Thoracic aorta (tissue), 2 donors: ENCODE data around the gene CCDC191. TPM values are rescaled to one million over a fixed set of nuclear protein-coding genes. Genes with fewer than 3 reads are reported as not detected.

Experiments used
- ATAC-seq: fragments of 150-250 bp; one replicate; pipeline ENCODE4 v1.8.0; 2017; ENCODE audit warnings: low read depth; ENCODE audit not compliant: insufficient number of reproducible peaks, low FRiP score
- DNase-seq: peaks from one replicate; pipeline ENCODE4 v3.0.0-alpha.2; 2020; ENCODE audit warnings: low spot score
- H3K27ac ChIP-seq, 2 donors: fragments of 200-600 bp; sonication (generic); 1 replicate in 1 of 2; 2 replicates in 1 of 2; pipeline ENCODE4 v1.5.1; 2016; ENCODE audit warnings: mild to moderate bottlenecking in 2 of 2, moderate library complexity in 2 of 2
- H3K27me3 ChIP-seq: fragments of 200-600 bp; sonication (generic); replicated peaks from 2 replicates; pipeline ENCODE4 v1.6.0; 2016; ENCODE audit warnings: mild to moderate bottlenecking; ENCODE audit not compliant: insufficient read depth
- H3K36me3 ChIP-seq: fragments of 200-600 bp; sonication (generic); one replicate; pipeline ENCODE4 v1.5.1; 2016
- H3K4me1 ChIP-seq, 2 donors: fragments of 200-600 bp; sonication (generic); 1 replicate in 1 of 2; 2 replicates in 1 of 2; pipeline versions ENCODE4 v1.5.1 to v1.6.0; 2016; ENCODE audit warnings: low read depth in 2 of 2, mild to moderate bottlenecking in 1 of 2; ENCODE audit not compliant: control insufficient read depth in 1 of 2
- H3K4me3 ChIP-seq: fragments of 200-600 bp; sonication (generic); 2 replicates; pipeline ENCODE4 v1.5.1; 2016; ENCODE audit warnings: mild to moderate bottlenecking
- H3K9me3 ChIP-seq: fragments of 200-600 bp; sonication (generic); 2 replicates; pipeline ENCODE4 v1.5.1; 2016
- CTCF ChIP-seq: fragments of 200-600 bp; sonication (generic); IDR thresholded peaks from one replicate; pipeline ENCODE4 v1.5.1; 2019; ENCODE audit warnings: antibody characterized with exemption
- total RNA-seq, 2 donors: library from RNA; depleted of rRNA; stranded (reverse); fragments of >200 nt; gene quantifications; one replicate each; pipeline versions ENCODE4 v1.1.0 to v1.2.3, GENCODE V29; 2016

CCDC191 gene
- total RNA-seq, result 1 to 10 TPM; 2.3 to 3.4 TPM

GRCh38 chr3:114056130-114057010 is at the start of gene CCDC191, which contains the start of gene QTRT2:
Gene CCDC191, minus strand, starts transcription at chr3:114056526. Its CDS starts 60 bp downstream, at chr3:114056466.
Gene QTRT2, plus strand, starts transcription at chr3:114056737. Its CDS starts 8,521 bp downstream, at chr3:114065258.
- Histone ChIP-seq H3K9me3 (no peaks in the 10 kb centered on the region), H3K27ac (peak within 1 kb of the TSS; percentile 34 to 56)
- TF ChIP-seq CTCF, result no peak

GRCh38 chr3:114104414-114104813 is 48.1 kb upstream of the CCDC191 start:
- Histone ChIP-seq H3K36me3 (no peaks in the 10 kb centered on the region), H3K9me3 (no peaks in the 10 kb centered on the region), H3K4me1 (no peaks in the 10 kb centered on the region), H3K4me3 (no peak overlapping the region), H3K27ac (no peak overlapping the region), H3K27me3 (no peaks in the 10 kb centered on the region)
- ATAC-seq, result no peak
- no peak for TF ChIP-seq CTCF
- no peak for DNase-seq

More at GRCh38 chr3:114056130-114057010, at the start of gene CCDC191, which contains the start of gene QTRT2:
- DNase-seq (peak; percentile 98), ATAC-seq (peak; percentile 99)
- Histone ChIP-seq H3K4me1 (peaks cover 10 to 19% of the 10 kb centered on the region in 2 donors), H3K36me3 (no peaks in the 10 kb centered on the region), H3K4me3 (peak within 1 kb of the TSS; percentile 92), H3K27me3 (no peaks in the 10 kb centered on the region)

GRCh38 chr3:114103858-114104257 is 47.5 kb upstream of the CCDC191 start:
- Histone ChIP-seq H3K9me3 (no peaks in the 10 kb centered on the region), H3K36me3 (no peaks in the 10 kb centered on the region), H3K4me1 (no peaks in the 10 kb centered on the region), H3K27me3 (no peaks in the 10 kb centered on the region), H3K4me3 (no peak overlapping the region), H3K27ac (no peak overlapping the region)
- TF ChIP-seq CTCF, result no peak
- ATAC-seq (no peak), DNase-seq (no peak)

GRCh38 chr3:114103181-114103580 is 46.9 kb upstream of the CCDC191 start:
- H3K4me3 ChIP-seq, result no peak overlapping the region
- no peaks in the 10 kb centered on the region for H3K9me3 ChIP-seq
- no peak for ATAC-seq
- no peaks in the 10 kb centered on the region for H3K27me3 ChIP-seq
- TF ChIP-seq CTCF, result no peak
- H3K4me1 ChIP-seq, result no peaks in the 10 kb centered on the region
- no peak overlapping the region for H3K27ac ChIP-seq
- no peak for DNase-seq
- H3K36me3 ChIP-seq, result no peaks in the 10 kb centered on the region

DNA sequence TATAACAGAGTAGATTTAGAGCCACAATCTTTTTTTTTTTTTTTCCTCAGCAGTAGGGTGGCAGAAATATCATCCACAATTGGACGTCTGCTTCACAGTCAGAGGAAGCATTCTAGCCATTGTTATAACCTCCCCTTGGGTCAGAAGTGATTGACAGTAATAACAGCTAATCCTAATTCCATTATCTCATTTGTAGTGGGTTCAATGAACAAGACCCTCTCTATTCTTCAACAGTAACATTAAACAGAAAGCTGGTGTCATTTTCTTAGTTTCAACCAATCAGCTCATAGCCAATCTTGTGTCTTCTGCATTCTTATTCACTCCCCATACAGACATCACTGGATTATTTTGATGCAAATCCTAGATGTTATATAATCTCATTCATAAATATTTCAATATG is 44.8 kb upstream of the CCDC191 start:
- Histone ChIP-seq H3K4me3 (no peak overlapping the region), H3K36me3 (no peaks in the 10 kb centered on the region), H3K27me3 (no peaks in the 10 kb centered on the region), H3K9me3 (no peaks in the 10 kb centered on the region), H3K4me1 (no peaks in the 10 kb centered on the region), H3K27ac (no peak overlapping the region)
- no peak for TF ChIP-seq CTCF
- DNase-seq, result no peak
- ATAC-seq, result no peak
